PC-3 (cell line): ENCODE data around the gene PRDM8. TPM values are rescaled to one million over a fixed set of nuclear protein-coding genes. Genes with fewer than 3 reads are reported as not detected.
"Not testable (repeated sequence)": the region's sequence is repeated elsewhere in the genome, so short reads cannot be mapped to it uniquely, and the experiment has no call there.

Source experiments
- ATAC-seq: fragments of 200-7000 bp; cut with Tn5 transposase; 2 replicates; pipeline ENCODE4 v1.9.1; 2020; ENCODE audit warnings: mild to moderate bottlenecking, moderate library complexity
- BruUV-seq: library from RNA; stranded (reverse); fragments of 400-500 nt; replicated peaks from 2 replicates; lab custom pipeline; 2021; lab: Mats Ljungman, UMichigan
- CTCF ChIA-PET: fragments of 300-600 bp; sonication (Branson Sonifier 250); formaldehyde crosslinking; loops from one replicate; lab custom pipeline; 2022; ENCODE audit warnings: antibody characterized with exemption; lab: Charles Lee
- POLR2A ChIA-PET: fragments of 300-600 bp; sonication (Branson Sonifier 250); formaldehyde crosslinking; loops from one replicate; lab custom pipeline; 2022; ENCODE audit warnings: antibody characterized with exemption; ENCODE audit not compliant: unreplicated experiment; lab: Charles Lee
- DNase-seq: peaks from one replicate; pipeline ENCODE4 v3.0.0-alpha.2; 2015
- H2AFZ ChIP-seq: fragments of 300-600 bp; sonication (generic); 2 replicates; pipeline ENCODE4 v1.6.0; 2016; ENCODE audit warnings: antibody characterized with exemption, low read length
- H3F3A ChIP-seq: fragments of 300-600 bp; sonication (generic); one replicate; pipeline ENCODE4 v1.6.0; 2017; ENCODE audit warnings: antibody characterized with exemption, low read length, control low read depth, mild to moderate bottlenecking; ENCODE audit not compliant: unreplicated experiment
- H3K27ac ChIP-seq: fragments of 300-600 bp; sonication (generic); 2 replicates; pipeline ENCODE4 v1.5.1; 2016; ENCODE audit warnings: mild to moderate bottlenecking, low read length
- H3K27me3 ChIP-seq: fragments of 300-600 bp; sonication (generic); 2 replicates; pipeline ENCODE4 v1.6.1; 2016; ENCODE audit warnings: low read length, mixed read lengths
- H3K36me3 ChIP-seq: fragments of 300-600 bp; sonication (generic); 2 replicates; pipeline ENCODE4 v1.6.1; 2016; ENCODE audit warnings: low read depth, mixed run types, low read length, mixed read lengths
- H3K4me1 ChIP-seq: fragments of 300-600 bp; sonication (generic); 2 replicates; pipeline ENCODE4 v1.5.1; 2016; ENCODE audit warnings: low read length; ENCODE audit not compliant: insufficient read depth
- H3K4me2 ChIP-seq: fragments of 300-600 bp; sonication (generic); 2 replicates; pipeline ENCODE4 v1.6.0; 2016; ENCODE audit warnings: low read length
- H3K4me3 ChIP-seq: fragments of 300-600 bp; sonication (generic); 2 replicates; pipeline ENCODE4 v1.5.1; 2016; ENCODE audit warnings: mild to moderate bottlenecking, low read length, mixed read lengths
- H3K79me2 ChIP-seq: fragments of 300-600 bp; sonication (generic); 2 replicates; pipeline ENCODE4 v1.6.1; 2017; ENCODE audit warnings: low read length, mixed read lengths
- H3K9ac ChIP-seq: fragments of 300-600 bp; sonication (generic); 2 replicates; pipeline ENCODE4 v1.6.0; 2016; ENCODE audit warnings: mild to moderate bottlenecking, low read length
- H3K9me2 ChIP-seq: fragments of 300-600 bp; sonication (generic); replicated peaks from 2 replicates; pipeline ENCODE4 v1.6.1; 2016; ENCODE audit warnings: mixed run types, low read length, mixed read lengths
- H3K9me3 ChIP-seq: fragments of 300-600 bp; sonication (generic); 2 replicates; pipeline ENCODE4 v1.6.1; 2016; ENCODE audit warnings: low read length, mixed read lengths
- H4K20me1 ChIP-seq: fragments of 300-600 bp; sonication (generic); 2 replicates; pipeline ENCODE4 v1.6.1; 2016; ENCODE audit warnings: low read length, mixed read lengths
- CTCF ChIP-seq: fragments of 300-600 bp; sonication (generic); conservative IDR thresholded peaks from 2 replicates; pipeline ENCODE4 v1.5.1; 2017; ENCODE audit warnings: antibody characterized with exemption, low read depth, mild to moderate bottlenecking, low read length
- EZH2 ChIP-seq: fragments of 300-600 bp; sonication (generic); IDR thresholded peaks from one replicate; pipeline ENCODE4 v1.6.1; 2017; ENCODE audit warnings: antibody characterized with exemption, mild to moderate bottlenecking, low read length; ENCODE audit not compliant: unreplicated experiment
- EZH2phosphoT487 ChIP-seq: fragments of 300-600 bp; sonication (generic); IDR thresholded peaks from 2 replicates; pipeline ENCODE4 v1.6.1; 2018; ENCODE audit warnings: mild to moderate bottlenecking, antibody characterized with exemption, low read length, borderline replicate concordance
- intact Hi-C: fragments of 100-400 bp; cut with micrococcal nuclease; formaldehyde crosslinking; loops from 2 replicates; pipeline ENCODE4 v1.9.0; 2023
- total RNA-seq: library from RNA; depleted of rRNA; stranded (reverse); fragments of >200 nt; gene quantifications from 2 replicates; pipeline ENCODE4 v1.2.3, GENCODE V29; 2014

The PRDM8 gene
- total RNA-seq, 1 experiment from 2014 or later = 8.9 TPM

GRCh38 chr4:80173841-80174240, 23.5 kb upstream of the PRDM8 start:
- no TSS peak for BruUV-seq
- H3K27ac ChIP-seq = peak overlapping the region; percentile 64
- POLR2A ChIA-PET = no interaction called here
- H4K20me1 ChIP-seq = no peaks in the 10 kb centered on the region
- H3K9me3 ChIP-seq = no peaks in the 10 kb centered on the region
- 0 out of 2 replicates have a peak overlapping the region, but pooled peaks have one; percentile 2 for H3K4me2 ChIP-seq
- intact Hi-C loops = no loop called here
- no peaks in the 10 kb centered on the region for H3K27me3 ChIP-seq
- ATAC-seq (peak; percentile 29; the same call in 1 of the 2 replicates), DNase-seq (no peak)
- H3K9ac ChIP-seq = peak overlapping the region; percentile 15; the same call in 1 of the 2 replicates
- H3K9me2 ChIP-seq = no peaks in the 10 kb centered on the region
- H3K4me3 ChIP-seq = no peak overlapping the region
- no peaks in the 10 kb centered on the region for H3K79me2 ChIP-seq
- CTCF ChIA-PET = no interaction called here
- TF ChIP-seq CTCF (no peak), EZH2 (no peak), EZH2phosphoT487 (no peak)
- H3K36me3 ChIP-seq = no peaks in the 10 kb centered on the region
- H2AFZ ChIP-seq = no peak overlapping the region
- H3F3A ChIP-seq = no peaks in the 10 kb centered on the region
- peaks cover 18% of the 10 kb centered on the region for H3K4me1 ChIP-seq

GRCh38 chr4:80177793-80178192, 19.5 kb upstream of the PRDM8 start:
- ATAC-seq, DNase-seq, H3K9me3 ChIP-seq, H3K4me3 ChIP-seq, intact Hi-C loops, H3K36me3 ChIP-seq, H2AFZ ChIP-seq, H4K20me1 ChIP-seq, BruUV-seq, H3K4me2 ChIP-seq, H3K79me2 ChIP-seq, H3K27me3 ChIP-seq, POLR2A ChIA-PET, H3K9ac ChIP-seq, H3K27ac ChIP-seq, CTCF ChIA-PET, H3K9me2 ChIP-seq, H3F3A ChIP-seq: not testable (repeated sequence)
- peaks cover 29% of the 10 kb centered on the region for H3K4me1 ChIP-seq

GRCh38 chr4:80178964-80179363, 18.3 kb upstream of the PRDM8 start:
- ChIA-PET POLR2A (no interaction called here), CTCF (no interaction called here)
- Histone ChIP-seq H3K4me1 (peaks cover 23% of the 10 kb centered on the region), H3K27me3 (no peaks in the 10 kb centered on the region), H4K20me1 (no peaks in the 10 kb centered on the region), H3K9ac (no peak overlapping the region), H3K4me2 (no peak overlapping the region), H3K9me3 (no peaks in the 10 kb centered on the region), H3K4me3 (no peak overlapping the region), H3K79me2 (no peaks in the 10 kb centered on the region), H3F3A (no peaks in the 10 kb centered on the region), H3K9me2 (no peaks in the 10 kb centered on the region), H3K36me3 (no peaks in the 10 kb centered on the region), H3K27ac (no peak overlapping the region), H2AFZ (no peak overlapping the region)
- TF ChIP-seq CTCF = no peak
- DNase-seq = no peak
- intact Hi-C loops = no loop called here
- no TSS peak for BruUV-seq
- ATAC-seq = no peak
